ENCODE data around the gene HIC1. TPM values are rescaled to one million over a fixed set of nuclear protein-coding genes. Genes with fewer than 3 reads are reported as not detected.

Gene HIC1
- total and polyA plus RNA-seq, 2 experiments from 2014 or later = 0.17 to 0.26 TPM

GRCh38 chr17:2061441-2061958 lies 6.6 kb downstream of the HIC1 start:
- Histone ChIP-seq H3K27ac (ENCODE audit: low read depth) (no peak overlapping the region), H3F3A (replicated peaks; ENCODE audit: low read depth) (0 out of 2 replicates have a peak, but pooled peaks cover 10% of the 10 kb centered on the region), H3K4me2 (no peak overlapping the region), H2AFZ (no peak overlapping the region), H3K36me3 (ENCODE audit: insufficient read depth) (no peaks in the 10 kb centered on the region), H3K79me2 (replicated peaks; ENCODE audit: insufficient read depth) (no peaks in the 10 kb centered on the region), H3K9me2 (ENCODE audit: insufficient read depth) (no peaks in the 10 kb centered on the region), H3K4me3 (no peak overlapping the region), H4K20me1 (replicated peaks; ENCODE audit: insufficient read depth) (no peaks in the 10 kb centered on the region; the same call in none of the 2 replicates), H3K4me1 (ENCODE audit: insufficient read depth) (peaks cover 29% of the 10 kb centered on the region), H3K27me3 (ENCODE audit: insufficient read depth) (peaks cover 45% of the 10 kb centered on the region)
- no peaks in the 10 kb centered on the region for H3K9me3 Mint-ChIP-seq
- peaks cover 45% of the 10 kb centered on the region for H3K4me1 Mint-ChIP-seq
- DNase-seq (ENCODE audit: low spot score) (no peak), ATAC-seq (no peak)
- peaks cover 15% of the 10 kb centered on the region for H3K36me3 Mint-ChIP-seq (ENCODE audit: low read depth)
- TF ChIP-seq ETS1 (IDR thresholded peaks at IDR 0.05) (no peak), EZH2 (IDR thresholded peaks at IDR 0.05; ENCODE audit: low read depth, unreplicated experiment) (no peak), ZNF114 (CRISPR knock-in tag; IDR thresholded peaks at IDR 0.05) (no peak), CTCF (conservative IDR thresholded peaks at IDR 0.05; ENCODE audit: low read depth in 2 of 2) (no peak), NANOG (IDR thresholded peaks at IDR 0.05; ENCODE audit: borderline replicate concordance) (no peak), ZNF462 (CRISPR knock-in tag; IDR thresholded peaks at IDR 0.05) (no peak), JUNB (IDR thresholded peaks at IDR 0.05; ENCODE audit: unreplicated experiment) (no peak), REST (IDR thresholded peaks at IDR 0.05; ENCODE audit: unreplicated experiment) (no peak), ZNF331 (CRISPR knock-in tag; IDR thresholded peaks at IDR 0.05; ENCODE audit: low read depth) (no peak), POLR2AphosphoS5 (IDR thresholded peaks at IDR 0.05; ENCODE audit: low read depth) (no peak), CREB1 (CRISPR knock-in tag; IDR thresholded peaks at IDR 0.05; ENCODE audit: low read depth) (no peak), EZH2phosphoT487 (IDR thresholded peaks at IDR 0.05; ENCODE audit: unreplicated experiment) (no peak), STAT1 (IDR thresholded peaks at IDR 0.05; ENCODE audit: unreplicated experiment) (no peak)
- peaks cover 58% of the 10 kb centered on the region for H3K27me3 Mint-ChIP-seq (ENCODE audit: insufficient read depth, low read depth, poor library complexity)
- H3K27ac Mint-ChIP-seq = no peak overlapping the region
- no peak overlapping the region for H3K4me3 Mint-ChIP-seq

Data from GM23338 (cell line).